SK-N-SH treated with all-trans-retinoic acid at 6 μM for 48 hours (cell line): ENCODE measurements around the gene ZNF674.

Source experiments
- BACH2 ChIP-seq: fragments of 250-450 bp; sonication (Bioruptor Pico); IDR thresholded peaks from 2 replicates; pipeline ENCODE4 v1.9.0; 2021; ENCODE audit warnings: mild to moderate bottlenecking, borderline replicate concordance
- CSDC2 ChIP-seq: fragments of 250-450 bp; sonication (Bioruptor Pico); IDR thresholded peaks from 2 replicates; pipeline ENCODE4 v1.5.0; 2020; ENCODE audit warnings: mild to moderate bottlenecking, moderate library complexity
- RARB ChIP-seq: fragments of 250-450 bp; sonication (Bioruptor Pico); IDR thresholded peaks from 2 replicates; pipeline ENCODE4 v1.8.0; 2021; ENCODE audit warnings: mild to moderate bottlenecking, moderate library complexity
- TOX ChIP-seq: fragments of 250-450 bp; sonication (Bioruptor Pico); IDR thresholded peaks from 2 replicates; pipeline ENCODE4 v1.8.0; 2021; ENCODE audit warnings: mild to moderate bottlenecking, moderate library complexity, borderline replicate concordance
- ZFP30 ChIP-seq: fragments of 450-650 bp; formaldehyde crosslinking; IDR thresholded peaks from 2 replicates; pipeline ENCODE4 v1.5.0; 2022; ENCODE audit warnings: mild to moderate bottlenecking, moderate library complexity
- ZNF8 ChIP-seq: fragments of 450-650 bp; formaldehyde crosslinking; IDR thresholded peaks from 2 replicates; pipeline ENCODE4 v1.5.0; 2020; ENCODE audit warnings: mild to moderate bottlenecking, moderate library complexity
- TF ChIP-seq, protein P1 (sequence below): fragments of 250-450 bp; sonication (Bioruptor Pico); IDR thresholded peaks from 2 replicates; pipeline ENCODE4 v1.8.0; 2021; ENCODE audit warnings: low read depth, mild to moderate bottlenecking, moderate library complexity, borderline replicate concordance
- TF ChIP-seq, protein P2 (sequence below): fragments of 250-450 bp; sonication (Bioruptor Pico); IDR thresholded peaks from 2 replicates; pipeline ENCODE4 v1.8.0; 2020; ENCODE audit warnings: mild to moderate bottlenecking, moderate library complexity, borderline replicate concordance

DNA sequence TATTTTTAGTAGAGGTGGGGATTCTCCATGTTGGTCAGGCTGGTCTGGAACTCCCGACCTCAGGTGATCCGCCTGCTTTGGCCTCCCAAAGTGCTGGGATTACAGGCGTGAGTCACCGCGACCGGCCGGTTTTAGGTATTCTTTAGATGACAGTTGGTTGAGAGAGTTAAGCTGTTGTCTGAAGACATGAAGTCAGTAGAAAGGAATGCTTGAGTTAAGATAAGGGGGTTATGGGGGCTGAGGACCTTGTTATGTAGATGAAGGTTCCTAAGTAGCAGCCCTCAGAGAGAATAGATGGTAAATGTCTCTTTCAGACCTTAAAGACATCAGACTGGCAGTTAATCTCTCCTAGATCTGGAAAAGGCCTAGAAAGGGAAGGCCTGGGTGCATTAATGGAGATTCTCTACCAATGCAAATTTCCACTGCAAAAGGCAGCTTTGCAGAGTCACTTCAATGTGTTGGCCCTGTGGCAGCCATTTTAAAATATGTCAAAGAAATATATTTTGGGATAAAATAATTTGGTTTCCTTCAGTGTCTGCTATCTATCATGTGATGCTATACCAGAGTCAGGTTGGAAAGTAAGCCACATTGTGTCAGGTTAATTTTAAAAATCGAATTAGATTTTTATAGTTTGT lies 6.4 kb upstream of the ZNF674 start:
- TF ChIP-seq, protein P1, sequence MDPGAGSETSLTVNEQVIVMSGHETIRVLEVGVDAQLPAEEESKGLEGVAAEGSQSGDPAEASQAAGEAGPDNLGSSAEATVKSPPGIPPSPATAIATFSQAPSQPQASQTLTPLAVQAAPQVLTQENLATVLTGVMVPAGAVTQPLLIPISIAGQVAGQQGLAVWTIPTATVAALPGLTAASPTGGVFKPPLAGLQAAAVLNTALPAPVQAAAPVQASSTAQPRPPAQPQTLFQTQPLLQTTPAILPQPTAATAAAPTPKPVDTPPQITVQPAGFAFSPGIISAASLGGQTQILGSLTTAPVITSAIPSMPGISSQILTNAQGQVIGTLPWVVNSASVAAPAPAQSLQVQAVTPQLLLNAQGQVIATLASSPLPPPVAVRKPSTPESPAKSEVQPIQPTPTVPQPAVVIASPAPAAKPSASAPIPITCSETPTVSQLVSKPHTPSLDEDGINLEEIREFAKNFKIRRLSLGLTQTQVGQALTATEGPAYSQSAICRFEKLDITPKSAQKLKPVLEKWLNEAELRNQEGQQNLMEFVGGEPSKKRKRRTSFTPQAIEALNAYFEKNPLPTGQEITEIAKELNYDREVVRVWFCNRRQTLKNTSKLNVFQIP = no peak
- TF ChIP-seq CSDC2 (CRISPR knock-in tag) = no peak
- TF ChIP-seq, protein P2, sequence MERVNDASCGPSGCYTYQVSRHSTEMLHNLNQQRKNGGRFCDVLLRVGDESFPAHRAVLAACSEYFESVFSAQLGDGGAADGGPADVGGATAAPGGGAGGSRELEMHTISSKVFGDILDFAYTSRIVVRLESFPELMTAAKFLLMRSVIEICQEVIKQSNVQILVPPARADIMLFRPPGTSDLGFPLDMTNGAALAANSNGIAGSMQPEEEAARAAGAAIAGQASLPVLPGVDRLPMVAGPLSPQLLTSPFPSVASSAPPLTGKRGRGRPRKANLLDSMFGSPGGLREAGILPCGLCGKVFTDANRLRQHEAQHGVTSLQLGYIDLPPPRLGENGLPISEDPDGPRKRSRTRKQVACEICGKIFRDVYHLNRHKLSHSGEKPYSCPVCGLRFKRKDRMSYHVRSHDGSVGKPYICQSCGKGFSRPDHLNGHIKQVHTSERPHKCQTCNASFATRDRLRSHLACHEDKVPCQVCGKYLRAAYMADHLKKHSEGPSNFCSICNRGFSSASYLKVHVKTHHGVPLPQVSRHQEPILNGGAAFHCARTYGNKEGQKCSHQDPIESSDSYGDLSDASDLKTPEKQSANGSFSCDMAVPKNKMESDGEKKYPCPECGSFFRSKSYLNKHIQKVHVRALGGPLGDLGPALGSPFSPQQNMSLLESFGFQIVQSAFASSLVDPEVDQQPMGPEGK (CRISPR knock-in tag) = no peak
- TF ChIP-seq BACH2 = no peak
- TF ChIP-seq ZFP30 (CRISPR knock-in tag) = no peak
- TF ChIP-seq ZNF8 (CRISPR knock-in tag) = no peak
- TF ChIP-seq TOX = no peak
- no peak for TF ChIP-seq RARB
